ENCODE data around the gene EVA1C. TPM values are rescaled to one million over a fixed set of nuclear protein-coding genes. Genes with fewer than 3 reads are reported as not detected.
A peak's percentile ranks its signal among the peaks of the same experiment; 100 is the strongest.
"Not testable (repeated sequence)": the region's sequence is repeated elsewhere in the genome, so short reads cannot be mapped to it uniquely, and the experiment has no call there.

EVA1C gene
- total RNA-seq, 2 donors from 2014 or later, result 22.1 to 52.8 TPM

DNA sequence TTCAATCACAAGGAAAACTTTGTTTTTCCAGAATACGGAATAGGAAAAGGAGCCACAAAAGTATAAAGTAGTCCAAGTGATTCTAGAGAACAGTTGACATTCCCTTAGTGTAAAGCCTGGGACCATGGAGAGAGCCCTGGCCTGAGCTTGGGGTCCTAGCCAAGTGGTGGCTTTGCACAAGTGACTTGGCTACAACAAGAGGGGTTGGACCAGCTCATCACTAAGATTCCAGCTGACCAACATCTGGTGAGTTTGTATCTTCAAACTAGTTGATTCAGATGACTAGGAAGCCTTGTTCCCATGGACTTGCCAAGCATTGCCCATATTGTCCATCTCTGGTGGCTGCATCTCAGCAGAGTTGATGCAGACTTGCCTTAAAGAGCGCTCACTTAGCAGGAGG, 96.5 kb downstream of the EVA1C start:
- DNase-seq; intact Hi-C loops (cut with DNase I); ATAC-seq: not testable (repeated sequence)

GRCh38 chr21:32514275-32515055, 102.0 kb downstream of the EVA1C start:
- ATAC-seq, result no peak
- no peak for DNase-seq
- intact Hi-C loops (cut with DNase I), result no loop called here

DNA sequence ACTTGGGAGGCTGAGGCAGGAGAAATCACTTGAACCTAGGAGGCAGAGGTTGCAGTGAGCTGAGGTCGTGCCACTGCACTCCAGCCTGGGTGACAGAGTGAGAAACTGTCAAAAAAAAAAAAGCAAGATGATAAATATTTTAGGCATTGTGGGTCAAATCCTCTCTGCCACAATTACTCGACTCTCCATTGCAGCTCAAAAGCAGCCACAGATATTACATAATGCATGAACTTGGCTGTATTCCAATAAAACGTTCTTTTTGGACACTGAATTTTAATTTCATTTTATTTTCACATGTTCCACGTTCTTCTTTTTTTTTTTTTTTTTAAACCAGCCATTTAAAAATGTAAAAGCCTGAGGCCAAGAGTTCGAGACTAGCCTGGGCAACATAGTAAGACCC, 103.4 kb downstream of the EVA1C start:
- DNase-seq, result no peak
- intact Hi-C loops (cut with DNase I), result no loop called here
- ATAC-seq, result peak in 1 of 2 donors; percentile 33

GRCh38 chr21:32516756-32517649, 104.5 kb downstream of the EVA1C start:
- intact Hi-C loops (cut with DNase I), result no loop called here
- DNase-seq (peak; percentile 58), ATAC-seq (peak in 1 of 2 donors; percentile 16)

GRCh38 chr21:32519945-32520874, 107.7 kb downstream of the EVA1C start:
- intact Hi-C loops (cut with DNase I), result loop anchor here in 1 of 2 donors (5.0 kb wide), 1 partner anchor 47 kb away; no protein-coding TSS in a partner anchor
- no peak for ATAC-seq
- no peak for DNase-seq

GRCh38 chr21:32520875-32521735, 108.6 kb downstream of the EVA1C start:
- ATAC-seq, result peak; percentile 64 to 81
- intact Hi-C loops (cut with DNase I), result loop anchor here in 1 of 2 donors (5.0 kb wide), 1 partner anchor 46 kb away; no protein-coding TSS in a partner anchor
- peak; percentile 95 for DNase-seq

- DNase-seq, result no peak
- peak; percentile 2 to 9 for ATAC-seq
- intact Hi-C loops (cut with DNase I), result loop anchor here in 1 of 2 donors (2.0 to 5.0 kb wide), 2 partner anchors 45 to 109 kb away; partner anchors contain the start of gene EVA1C
Observed at GRCh38 chr21:32521736-32522355, 109.3 kb downstream of the EVA1C start.

DNA sequence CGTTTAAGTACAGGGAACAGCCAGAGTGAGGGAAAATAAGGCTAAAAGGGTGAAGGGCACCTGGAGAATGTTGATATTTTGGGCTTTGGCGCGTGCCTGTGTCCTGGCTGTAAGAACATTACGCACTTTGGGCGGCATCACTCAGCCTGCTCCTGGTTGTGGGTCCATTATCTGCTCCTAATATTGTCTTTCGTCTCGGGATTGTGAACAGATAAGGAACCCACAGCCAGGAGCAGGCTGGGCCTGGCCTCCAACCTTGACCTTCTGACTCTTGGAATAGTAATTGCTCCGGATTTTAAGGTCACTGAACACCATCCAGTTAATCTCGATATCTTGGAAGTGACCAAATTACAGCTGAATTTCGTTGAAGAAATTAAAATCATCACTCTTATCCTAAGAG, 111.0 kb downstream of the EVA1C start:
- DNase-seq, result no peak
- intact Hi-C loops (cut with DNase I), result loop anchor here in 1 of 2 donors (2.0 to 5.0 kb wide), 2 partner anchors 44 to 111 kb away; partner anchors contain the start of gene EVA1C

GRCh38 chr21:32523988-32524719, 111.6 kb downstream of the EVA1C start:
- DNase-seq (peak; percentile 76), ATAC-seq (peak; percentile 28 to 32)
- intact Hi-C loops (cut with DNase I), result loop anchor here in 1 of 2 donors (2.0 to 5.0 kb wide), 2 partner anchors 43 to 111 kb away; partner anchors contain the start of gene EVA1C

More for the DNA sequence above, 111.0 kb downstream of the EVA1C start:
- ATAC-seq, result no peak

GRCh38 chr21:32525282-32525681, 112.8 kb downstream of the EVA1C start:
- intact Hi-C loops (cut with DNase I), result no loop called here
- DNase-seq, result no peak
- ATAC-seq, result no peak

DNA sequence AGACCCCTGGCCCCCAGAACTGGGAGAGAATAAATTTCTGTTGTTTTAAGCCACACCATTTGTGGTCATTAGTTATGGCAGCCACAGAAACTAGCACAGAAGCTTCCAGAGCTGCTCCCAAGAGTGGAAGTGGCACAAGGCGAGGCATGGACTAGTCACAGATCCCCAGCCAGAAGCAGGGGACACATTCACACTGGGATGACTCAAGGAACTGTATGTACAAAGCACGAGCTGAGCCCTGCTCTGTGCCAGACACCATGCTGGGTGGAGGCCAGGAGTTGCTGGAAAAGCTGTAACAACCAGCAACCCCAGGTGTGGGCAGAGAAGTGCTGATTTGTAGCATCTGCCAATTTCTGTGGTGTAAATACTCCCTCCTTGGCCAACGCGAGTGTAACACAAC, 117.2 kb downstream of the EVA1C start:
- peak in 1 of 2 donors; percentile 28 for ATAC-seq
- intact Hi-C loops (cut with DNase I), result no loop called here
- DNase-seq, result no peak

DNA sequence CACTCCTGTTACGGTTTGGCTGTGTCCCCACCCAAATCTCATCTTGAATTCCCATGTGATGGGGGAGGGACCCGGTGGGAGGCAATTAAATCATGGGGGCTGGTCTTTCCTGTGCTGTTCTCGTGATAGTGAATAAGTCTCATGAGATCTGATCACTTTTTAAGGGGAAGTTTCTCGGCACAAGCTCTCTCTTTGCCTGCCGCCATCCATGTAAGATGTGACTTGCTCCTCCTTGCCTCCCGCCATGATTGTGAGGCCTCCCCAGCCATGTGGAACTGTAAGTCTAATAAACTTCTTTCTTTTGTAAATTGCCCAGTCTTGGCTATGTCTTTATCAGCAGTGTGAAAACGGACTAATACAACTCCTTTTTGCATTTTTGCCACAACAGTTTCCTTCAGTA, 118.3 kb downstream of the EVA1C start:
- intact Hi-C loops (cut with DNase I); DNase-seq; ATAC-seq: not testable (repeated sequence)

DNA sequence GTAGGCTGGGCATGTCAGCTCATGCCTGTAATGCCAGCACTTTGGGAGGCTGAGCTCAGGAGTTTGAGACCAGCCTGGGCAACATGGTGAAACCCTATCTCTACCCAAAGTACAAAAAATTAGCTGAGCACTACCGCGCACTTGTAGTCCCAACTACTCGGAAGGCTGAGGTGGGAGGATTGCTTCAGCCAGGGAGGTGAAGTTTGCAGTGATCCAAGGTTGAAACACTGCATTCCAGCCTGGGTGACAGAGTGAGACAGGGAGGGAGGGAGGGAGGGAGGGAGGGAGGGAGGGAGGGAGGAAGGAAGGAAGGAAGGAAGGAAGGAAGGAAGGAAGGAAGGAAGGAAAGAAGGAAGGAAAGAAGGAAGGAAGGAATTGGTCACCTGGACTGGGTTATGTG, 119.1 kb downstream of the EVA1C start:
- intact Hi-C loops (cut with DNase I), result not testable (repeated sequence)

DNA sequence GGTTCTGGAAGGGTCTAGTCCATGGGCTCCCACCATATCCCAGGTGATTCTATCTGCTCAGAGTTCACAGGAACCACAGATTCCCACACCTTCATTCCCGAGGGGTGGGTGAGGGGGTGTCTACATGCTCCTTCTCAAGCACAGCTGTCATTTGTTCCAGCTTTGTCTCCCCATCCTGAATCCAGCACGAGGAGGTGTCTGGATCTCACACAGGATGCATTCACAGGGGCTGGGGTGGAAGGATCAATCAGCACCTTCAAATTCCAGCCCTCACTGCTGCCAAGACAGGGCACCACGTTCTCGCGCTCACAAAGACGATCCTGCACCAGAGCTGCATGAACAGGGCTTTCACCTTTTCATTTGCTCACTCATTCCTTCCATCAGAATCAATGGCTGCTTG, 120.1 kb downstream of the EVA1C start:
- DNase-seq (no peak), ATAC-seq (no peak)
- intact Hi-C loops (cut with DNase I), result no loop called here

More for the DNA sequence above, 119.1 kb downstream of the EVA1C start:
- DNase-seq, ATAC-seq: not testable (repeated sequence)

DNA sequence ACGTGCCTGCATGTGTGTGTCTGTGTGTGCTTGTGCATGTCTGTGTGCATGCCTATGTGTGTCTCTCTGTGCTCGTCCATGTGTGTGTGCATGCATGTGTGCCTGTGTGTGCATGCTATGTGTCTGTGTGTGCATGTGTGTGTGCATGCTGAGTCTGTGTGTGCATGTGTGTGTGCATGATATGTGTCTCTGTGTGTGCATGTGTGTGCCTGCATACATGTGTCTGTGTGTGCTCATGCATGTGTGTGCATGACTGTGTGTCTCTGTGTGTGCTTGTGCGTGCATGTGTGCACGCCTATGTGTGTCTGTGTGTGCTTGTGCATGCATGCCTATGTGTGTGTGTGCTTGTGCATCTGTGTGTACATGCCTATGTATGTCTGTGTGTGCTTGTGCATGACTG, 120.5 kb downstream of the EVA1C start:
- ATAC-seq, result no peak
- intact Hi-C loops (cut with DNase I), result no loop called here

GRCh38 chr21:32533611-32534010, 121.1 kb downstream of the EVA1C start:
- intact Hi-C loops (cut with DNase I), result no loop called here
- DNase-seq, result no peak
- ATAC-seq, result no peak

More for the DNA sequence above, 120.5 kb downstream of the EVA1C start:
- no peak for DNase-seq

All from left cardiac atrium (tissue), 4 donors.